OCI-LY3 (cell line): ENCODE data around the gene ITPKA.
A peak's percentile ranks its signal among the peaks of the same experiment; 100 is the strongest.

ENCODE experiments used
- H2AFZ ChIP-seq: fragments of 200-600, 300-600 bp; shearing (Covaris generic); 2 replicates; pipeline ENCODE4 v1.6.0; 2014; ENCODE audit warnings: antibody characterized with exemption, low read depth, low read length
- H3K27ac ChIP-seq: fragments of 200-600, 300-600 bp; sonication (generic); 2 replicates; pipeline ENCODE4 v1.5.1; 2014; ENCODE audit warnings: mild to moderate bottlenecking, low read length, moderate library complexity, mixed read lengths
- H3K27me3 ChIP-seq: fragments of 200-600, 300-600 bp; sonication (generic); 2 replicates; pipeline ENCODE4 v1.6.1; 2014; ENCODE audit warnings: low read depth, low read length, mixed read lengths
- H3K36me3 ChIP-seq: fragments of 200-600, 300-600 bp; sonication (generic); replicated peaks from 2 replicates; pipeline ENCODE3; 2014; ENCODE audit warnings: low read depth, low read length, mixed read lengths
- H3K4me1 ChIP-seq: fragments of 300-600, 200-600 bp; sonication (generic); 2 replicates; pipeline ENCODE4 v1.6.1; 2014; ENCODE audit warnings: low read length, mixed read lengths
- H3K4me2 ChIP-seq: fragments of 200-600, 300-600 bp; sonication (generic); 2 replicates; pipeline ENCODE4 v1.6.1; 2014; ENCODE audit warnings: low read length, mixed read lengths
- H3K4me3 ChIP-seq: fragments of 300-600, 200-600 bp; sonication (generic); 2 replicates; pipeline ENCODE4 v1.5.1; 2014; ENCODE audit warnings: antibody characterized with exemption, mild to moderate bottlenecking, low read length, moderate library complexity
- H3K79me2 ChIP-seq: fragments of 300-600, 200-600 bp; shearing (Covaris generic); 2 replicates; pipeline ENCODE4 v1.6.1; 2014; ENCODE audit warnings: mild to moderate bottlenecking, low read length, mixed read lengths
- H3K9ac ChIP-seq: fragments of 300-600, 200-600 bp; shearing (Covaris generic); 2 replicates; pipeline ENCODE4 v1.6.0; 2014; ENCODE audit warnings: mild to moderate bottlenecking, low read length, moderate library complexity
- H3K9me3 ChIP-seq: fragments of 200-600, 300-600 bp; shearing (Covaris generic); 2 replicates; pipeline ENCODE4 v1.6.1; 2014; ENCODE audit warnings: low read length, mixed read lengths; ENCODE audit not compliant: insufficient read depth
- H4K20me1 ChIP-seq: fragments of 200-600, 300-600 bp; sonication (generic); 2 replicates; pipeline ENCODE4 v1.6.1; 2016; ENCODE audit warnings: low read length, mixed read lengths; ENCODE audit not compliant: insufficient read depth
- EZH2phosphoT487 ChIP-seq: fragments of 200-600 bp; shearing (Covaris generic); IDR thresholded peaks from 2 replicates; pipeline ENCODE4 v1.6.1; 2018; ENCODE audit warnings: antibody characterized with exemption, mixed run types, low read depth
- TF ChIP-seq, protein P1 (sequence below): fragments of 200-600, 300-600 bp; sonication (generic); IDR thresholded peaks from 2 replicates; pipeline ENCODE4 v1.5.1; 2014; ENCODE audit warnings: antibody characterized with exemption, low read length, low read depth

ITPKA gene

DNA sequence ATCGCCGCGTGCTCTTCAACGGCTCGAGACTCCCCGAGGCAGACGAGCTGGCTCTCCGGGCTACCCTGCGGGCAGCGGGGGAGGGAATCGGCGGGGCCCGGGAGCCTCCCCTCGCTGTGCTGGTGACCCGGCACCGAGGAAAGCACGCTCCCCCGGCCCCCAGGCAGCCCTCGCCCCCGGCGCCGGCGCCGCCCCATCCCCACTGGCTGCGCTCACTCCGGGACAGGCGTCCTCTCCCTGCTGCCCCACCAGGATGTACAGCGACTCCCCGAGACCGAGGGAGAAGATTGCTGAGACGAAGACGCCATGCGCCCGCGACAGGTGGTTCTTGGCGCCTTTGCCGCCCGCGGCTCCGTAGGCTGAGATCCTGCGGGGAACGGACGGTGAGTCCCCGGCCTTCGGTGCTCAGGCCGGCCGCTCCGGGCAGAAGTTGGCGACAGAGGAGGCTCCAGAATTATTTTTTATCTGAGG is 18.3 kb downstream of the ITPKA start:
- Histone ChIP-seq H3K27me3 (no peaks in the 10 kb centered on the region), H3K79me2 (no peaks in the 10 kb centered on the region), H3K9ac (no peak overlapping the region), H3K4me3 (no peak overlapping the region), H4K20me1 (no peaks in the 10 kb centered on the region), H2AFZ (no peak overlapping the region), H3K4me2 (no peak overlapping the region), H3K4me1 (peaks cover 2% of the 10 kb centered on the region; the same call in 1 of the 2 replicates), H3K9me3 (no peaks in the 10 kb centered on the region), H3K27ac (no peak overlapping the region), H3K36me3 (no peaks in the 10 kb centered on the region)
- TF ChIP-seq, protein P1, sequence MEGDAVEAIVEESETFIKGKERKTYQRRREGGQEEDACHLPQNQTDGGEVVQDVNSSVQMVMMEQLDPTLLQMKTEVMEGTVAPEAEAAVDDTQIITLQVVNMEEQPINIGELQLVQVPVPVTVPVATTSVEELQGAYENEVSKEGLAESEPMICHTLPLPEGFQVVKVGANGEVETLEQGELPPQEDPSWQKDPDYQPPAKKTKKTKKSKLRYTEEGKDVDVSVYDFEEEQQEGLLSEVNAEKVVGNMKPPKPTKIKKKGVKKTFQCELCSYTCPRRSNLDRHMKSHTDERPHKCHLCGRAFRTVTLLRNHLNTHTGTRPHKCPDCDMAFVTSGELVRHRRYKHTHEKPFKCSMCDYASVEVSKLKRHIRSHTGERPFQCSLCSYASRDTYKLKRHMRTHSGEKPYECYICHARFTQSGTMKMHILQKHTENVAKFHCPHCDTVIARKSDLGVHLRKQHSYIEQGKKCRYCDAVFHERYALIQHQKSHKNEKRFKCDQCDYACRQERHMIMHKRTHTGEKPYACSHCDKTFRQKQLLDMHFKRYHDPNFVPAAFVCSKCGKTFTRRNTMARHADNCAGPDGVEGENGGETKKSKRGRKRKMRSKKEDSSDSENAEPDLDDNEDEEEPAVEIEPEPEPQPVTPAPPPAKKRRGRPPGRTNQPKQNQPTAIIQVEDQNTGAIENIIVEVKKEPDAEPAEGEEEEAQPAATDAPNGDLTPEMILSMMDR = no peak
- TF ChIP-seq EZH2phosphoT487 = no peak

DNA sequence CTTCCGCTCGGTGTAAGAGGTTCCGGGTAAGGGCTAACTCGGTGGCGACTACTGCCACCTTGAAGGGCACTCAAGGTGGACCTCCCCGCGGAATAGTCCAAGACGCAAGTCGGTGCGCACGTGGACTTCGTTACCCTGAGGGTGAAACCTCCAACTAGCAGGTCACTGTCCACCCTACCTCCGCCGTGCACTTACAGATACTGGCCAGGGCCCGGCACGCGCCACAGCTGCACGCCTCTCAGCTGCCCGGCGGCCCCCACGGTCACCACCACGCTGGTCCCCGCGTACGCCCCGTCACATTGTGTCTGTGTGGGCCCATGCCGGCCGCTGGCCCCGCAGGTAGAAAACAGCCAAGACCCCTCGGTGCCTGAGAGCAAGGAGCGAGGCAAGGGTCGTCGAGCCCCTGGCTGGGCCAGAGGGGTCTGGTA is 18.9 kb downstream of the ITPKA start:
- TF ChIP-seq, protein P1 = no peak
- TF ChIP-seq EZH2phosphoT487 = no peak
- no peaks in the 10 kb centered on the region for H3K27me3 ChIP-seq
- H3K36me3 ChIP-seq = no peaks in the 10 kb centered on the region
- peak overlapping the region; percentile 53 for H3K4me3 ChIP-seq
- H3K27ac ChIP-seq = no peak overlapping the region
- no peak overlapping the region for H2AFZ ChIP-seq
- no peaks in the 10 kb centered on the region for H4K20me1 ChIP-seq
- no peaks in the 10 kb centered on the region for H3K9me3 ChIP-seq
- H3K4me2 ChIP-seq = peak overlapping the region; percentile 57
- H3K79me2 ChIP-seq = no peaks in the 10 kb centered on the region
- H3K4me1 ChIP-seq = peaks cover 2% of the 10 kb centered on the region; the same call in 1 of the 2 replicates
- no peak overlapping the region for H3K9ac ChIP-seq

DNA sequence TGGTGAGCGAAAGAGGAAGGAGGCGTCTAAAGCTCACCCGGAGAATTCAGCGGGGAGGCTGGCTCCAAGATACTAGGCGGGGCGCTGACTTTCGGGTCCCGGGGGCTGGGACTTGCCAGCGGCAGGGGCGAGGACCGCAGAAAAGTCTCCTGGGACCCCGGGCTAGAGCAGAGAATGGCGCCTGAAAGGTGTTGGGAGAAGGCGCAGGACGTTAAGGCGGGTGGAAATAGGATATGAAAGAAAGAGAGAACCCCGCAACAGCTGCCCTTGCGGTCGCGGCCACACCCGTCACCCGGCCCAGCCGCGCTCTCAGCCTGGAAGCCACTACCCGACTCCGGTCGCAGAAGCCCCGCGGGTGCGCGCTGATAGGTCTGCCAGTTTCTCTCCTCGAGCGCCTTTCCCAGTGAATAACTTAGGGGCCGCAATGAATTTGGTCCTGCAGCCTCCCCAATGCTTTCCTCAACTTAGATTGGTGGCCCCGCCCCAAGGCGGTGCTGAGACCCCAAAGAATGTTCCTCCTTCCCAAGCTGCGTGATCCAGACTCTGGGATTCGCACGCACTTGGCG is 19.3 kb downstream of the ITPKA start:
- H3K9me3 ChIP-seq = no peaks in the 10 kb centered on the region
- H2AFZ ChIP-seq = no peak overlapping the region
- no peak overlapping the region for H3K9ac ChIP-seq

DNA sequence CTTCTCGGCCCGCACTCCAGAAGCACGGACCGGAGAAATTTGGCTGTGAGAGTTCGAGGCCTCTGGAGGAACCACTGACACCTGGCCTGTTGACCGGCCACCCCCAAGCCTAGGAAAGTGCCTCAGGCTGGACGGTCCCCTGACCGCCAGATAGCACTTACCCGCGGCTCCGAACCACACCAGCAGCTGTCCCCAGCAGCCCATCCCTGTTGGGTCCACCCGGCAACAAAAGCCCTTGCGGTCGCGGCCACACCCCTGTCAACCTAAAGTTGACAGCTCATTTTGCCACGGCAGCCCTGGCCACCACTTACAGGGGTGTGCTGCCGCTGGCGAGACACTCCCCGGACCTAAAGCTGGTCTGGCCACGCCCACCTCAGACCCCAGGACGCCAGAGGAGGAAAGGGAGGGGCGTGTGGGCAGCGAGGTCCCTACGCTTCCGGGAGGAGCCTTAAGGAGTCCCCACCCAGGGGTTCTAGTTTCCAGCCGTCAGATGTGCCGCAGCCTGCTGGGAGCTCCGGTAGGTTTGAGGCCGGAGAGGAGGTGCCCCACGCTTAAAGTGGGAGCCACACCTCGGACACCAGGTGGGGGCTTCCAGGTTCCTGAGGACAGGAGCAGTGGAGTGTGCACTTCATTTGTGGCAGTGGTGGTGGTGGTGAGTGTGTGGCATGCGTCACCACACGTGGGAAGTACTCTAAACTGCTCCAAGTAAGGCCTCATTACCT is 20.0 kb downstream of the ITPKA start, which contains the start of gene LTK:
TSS of gene LTK (minus strand) at position 322 of the 722 bp plus-strand sequence. CDS start at position 204, 118 bp downstream.
- H3K4me2 ChIP-seq = peak within 1 kb of the TSS; percentile 57
- H3K79me2 ChIP-seq = no peaks in the 10 kb centered on the region
- H3K9ac ChIP-seq = no peak within 1 kb of the TSS
- H3K27me3 ChIP-seq = no peaks in the 10 kb centered on the region
- H3K9me3 ChIP-seq = no peaks in the 10 kb centered on the region
- H3K4me1 ChIP-seq = peaks cover 2% of the 10 kb centered on the region; the same call in 1 of the 2 replicates
- H3K4me3 ChIP-seq = peak within 1 kb of the TSS; percentile 53
- H2AFZ ChIP-seq = no peak within 1 kb of the TSS
- H4K20me1 ChIP-seq = no peaks in the 10 kb centered on the region
- H3K36me3 ChIP-seq = peaks cover 2% of the 10 kb centered on the region
- H3K27ac ChIP-seq = no peak within 1 kb of the TSS
- TF ChIP-seq, protein P1 = no peak
- TF ChIP-seq EZH2phosphoT487 = no peak

More for the DNA sequence above, 19.3 kb downstream of the ITPKA start:
- Histone ChIP-seq H3K27ac (no peak overlapping the region), H3K27me3 (no peaks in the 10 kb centered on the region), H4K20me1 (no peaks in the 10 kb centered on the region), H3K4me1 (peaks cover 2% of the 10 kb centered on the region; the same call in 1 of the 2 replicates), H3K79me2 (no peaks in the 10 kb centered on the region), H3K4me3 (peak overlapping the region; percentile 53), H3K4me2 (peak overlapping the region; percentile 57), H3K36me3 (peaks cover 2% of the 10 kb centered on the region)
- TF ChIP-seq, protein P1 = no peak
- no peak for TF ChIP-seq EZH2phosphoT487
